NT2/D1 (cell line): ENCODE measurements around the gene EPHB2.

ENCODE experiments used
- SUZ12 ChIP-seq: IDR thresholded peaks from 2 replicates; pipeline ENCODE4 v1.6.1; 2011; ENCODE audit not compliant: insufficient read length, insufficient read depth; ENCODE audit errors: extremely low read depth
- YY1 ChIP-seq: IDR thresholded peaks from 2 replicates; pipeline ENCODE4 v1.6.1; 2011; ENCODE audit not compliant: insufficient read length, insufficient read depth
- ZNF274 ChIP-seq: IDR thresholded peaks from 2 replicates; pipeline ENCODE4 v1.6.1; 2011; ENCODE audit warnings: mild to moderate bottlenecking, low read depth, low read length

DNA sequence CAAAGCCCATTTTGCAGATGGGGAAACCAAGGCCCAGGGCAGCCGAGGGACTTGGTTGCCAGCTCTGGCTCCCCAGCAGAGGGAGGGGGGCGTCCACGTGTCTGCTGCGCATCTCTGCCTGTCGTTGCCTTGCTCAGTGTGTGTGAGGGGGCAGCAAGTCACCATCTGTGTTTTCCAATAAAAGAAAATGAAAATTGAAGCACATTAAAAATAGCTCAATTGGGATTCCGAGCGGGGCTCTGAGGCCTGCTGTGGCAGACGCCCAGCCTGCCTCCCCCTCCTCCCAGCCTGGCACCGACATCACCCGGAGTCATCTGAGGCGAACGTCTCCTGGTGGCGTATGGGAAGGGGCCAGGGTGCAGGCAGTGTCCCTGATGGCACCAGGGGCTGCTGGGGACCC lies 51.2 kb downstream of the EPHB2 start:
- TF ChIP-seq ZNF274 (no peak), YY1 (no peak), SUZ12 (no peak)
